ENCODE data around the gene SWT1.
A peak's percentile ranks its signal among the peaks of the same experiment; 100 is the strongest.

The SWT1 gene, protein sequence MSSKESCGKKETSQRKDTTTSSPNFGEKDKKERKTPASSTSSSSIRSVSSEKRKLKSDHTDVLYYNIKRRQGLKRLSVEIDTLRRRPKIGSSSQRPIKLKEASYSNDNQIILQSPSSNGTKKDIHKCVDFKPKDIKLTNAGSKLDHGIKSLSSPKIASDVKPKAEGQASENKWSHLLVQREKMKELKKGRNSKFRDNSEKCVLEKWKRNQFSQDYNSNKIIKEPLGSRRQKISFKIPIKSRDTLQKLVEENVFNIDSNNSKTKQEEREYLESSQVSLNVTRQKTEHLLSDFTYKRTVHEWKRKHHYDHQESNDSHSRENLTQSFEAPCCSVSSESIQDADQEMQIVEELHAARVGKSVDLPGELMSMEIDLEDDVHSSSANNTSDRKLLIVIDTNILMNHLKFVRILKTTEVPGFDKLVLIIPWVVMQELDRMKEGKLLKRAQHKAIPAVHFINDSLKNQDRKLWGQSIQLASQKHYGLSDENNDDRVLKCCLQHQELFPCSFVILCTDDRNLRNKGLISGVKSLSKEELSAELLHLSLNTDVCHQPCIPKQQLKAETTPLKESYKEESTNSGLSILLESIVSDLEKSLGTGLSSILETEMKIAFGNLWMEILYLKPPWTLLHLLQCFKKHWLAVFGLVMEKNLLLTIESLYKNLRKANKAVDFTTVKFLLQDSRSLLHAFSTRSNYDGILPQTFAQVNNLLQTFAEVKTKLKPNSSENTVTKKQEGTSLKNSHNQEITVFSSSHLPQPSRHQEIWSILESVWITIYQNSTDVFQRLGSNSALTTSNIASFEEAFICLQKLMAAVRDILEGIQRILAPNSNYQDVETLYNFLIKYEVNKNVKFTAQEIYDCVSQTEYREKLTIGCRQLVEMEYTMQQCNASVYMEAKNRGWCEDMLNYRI

GRCh38 chr1:185156854-185157598, at the start of gene SWT1, which contains the start of gene TRMT1L:
SWT1 (plus strand) TSS chr1:185157167; CDS start chr1:185160842, 3,675 bp downstream.
TRMT1L (minus strand) TSS chr1:185156953; CDS start chr1:185156712, 241 bp downstream.
- peak; percentile 95 for DNase-seq (ENCODE audit: low read depth, low spot score)

DNA sequence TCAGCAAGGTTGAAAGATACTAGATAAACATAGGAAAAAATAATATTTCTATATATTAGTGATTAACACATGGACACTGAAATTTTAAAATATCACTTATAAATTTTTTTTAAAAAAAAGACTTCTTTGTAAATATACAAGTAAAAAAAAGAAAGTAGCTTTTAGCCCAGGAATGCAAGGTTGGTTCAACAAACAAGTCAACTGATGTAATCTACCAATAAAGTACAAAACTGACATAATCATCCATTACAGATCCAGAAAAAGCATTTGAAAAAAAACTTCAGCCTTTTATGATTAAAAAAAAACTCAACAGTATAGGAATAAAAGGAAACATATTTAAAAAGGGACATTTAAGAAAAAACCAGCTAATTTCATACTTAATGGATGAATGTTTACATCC, 48.6 kb upstream of the SWT1 start:
- DNase-seq (ENCODE audit: low read depth, low spot score): no peak
- H3K27ac ChIP-seq: no peak overlapping the region

More at GRCh38 chr1:185156854-185157598, at the start of gene SWT1, which contains the start of gene TRMT1L:
- H3K27ac ChIP-seq: peak within 1 kb of the TSS; percentile 76

- DNase-seq (ENCODE audit: low read depth, low spot score): no peak
- no peak overlapping the region for H3K27ac ChIP-seq
These were observed 46.8 kb upstream of the SWT1 start for GRCh38 chr1:185110145-185110544.

GRCh38 chr1:185111873-185112272, 45.1 kb upstream of the SWT1 start:
- no peak overlapping the region for H3K27ac ChIP-seq
- no peak for DNase-seq (ENCODE audit: low read depth, low spot score)

DNA sequence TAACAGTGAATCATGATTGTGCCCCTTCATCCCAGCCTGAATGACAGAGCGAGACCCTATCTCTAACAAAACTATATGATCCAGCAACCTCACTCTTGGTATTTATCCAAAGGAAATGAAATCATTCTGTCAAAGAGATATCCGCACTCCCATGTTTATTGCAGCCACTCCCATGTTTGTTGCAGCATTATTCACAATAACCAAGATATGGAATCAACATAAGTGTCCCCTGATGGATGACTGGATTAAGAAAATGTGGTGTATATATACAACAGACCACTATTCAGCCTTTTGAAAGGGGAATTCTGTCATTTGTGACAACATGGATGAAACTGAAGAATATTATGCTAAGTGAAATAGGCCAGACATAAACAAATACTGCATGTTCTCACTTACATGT, 44.6 kb upstream of the SWT1 start:
- DNase-seq (ENCODE audit: low read depth, low spot score): no peak
- H3K27ac ChIP-seq: no peak overlapping the region

GRCh38 chr1:185129708-185130107, 27.3 kb upstream of the SWT1 start:
- H3K27ac ChIP-seq: no peak overlapping the region
- no peak for DNase-seq (ENCODE audit: low read depth, low spot score)

DNA sequence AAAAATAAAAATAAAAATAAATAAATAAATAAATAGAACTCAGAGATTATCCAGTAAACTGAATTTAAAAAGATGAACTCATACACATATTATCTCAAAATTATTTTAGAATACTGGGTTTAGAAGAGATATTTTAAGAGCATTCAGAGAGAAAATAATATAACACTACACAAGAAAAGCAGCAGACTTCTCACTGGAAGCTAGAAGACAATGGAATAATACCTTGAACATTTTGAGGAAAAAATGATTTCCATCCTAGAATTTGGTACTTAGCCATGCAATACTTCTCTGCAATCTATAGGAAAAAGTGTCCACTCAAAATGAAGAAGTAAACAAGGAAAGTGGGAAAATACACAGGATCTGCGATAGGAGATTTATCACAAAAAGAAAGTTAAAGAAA, 24.4 kb upstream of the SWT1 start:
- no peak overlapping the region for H3K27ac ChIP-seq
- DNase-seq (ENCODE audit: low read depth, low spot score): no peak

GRCh38 chr1:185137896-185138545, 18.9 kb upstream of the SWT1 start:
- H3K27ac ChIP-seq: no peak overlapping the region

GRCh38 chr1:185139246-185139645, 17.7 kb upstream of the SWT1 start:
- no peak overlapping the region for H3K27ac ChIP-seq
- no peak for DNase-seq (ENCODE audit: low read depth, low spot score)

More at GRCh38 chr1:185137896-185138545, 18.9 kb upstream of the SWT1 start:
- DNase-seq (ENCODE audit: low read depth, low spot score): no peak

- DNase-seq (ENCODE audit: low read depth, low spot score): no peak
- peak overlapping the region; percentile 13 for H3K27ac ChIP-seq
These were observed 12.7 kb upstream of the SWT1 start for GRCh38 chr1:185144233-185144632.

DNA sequence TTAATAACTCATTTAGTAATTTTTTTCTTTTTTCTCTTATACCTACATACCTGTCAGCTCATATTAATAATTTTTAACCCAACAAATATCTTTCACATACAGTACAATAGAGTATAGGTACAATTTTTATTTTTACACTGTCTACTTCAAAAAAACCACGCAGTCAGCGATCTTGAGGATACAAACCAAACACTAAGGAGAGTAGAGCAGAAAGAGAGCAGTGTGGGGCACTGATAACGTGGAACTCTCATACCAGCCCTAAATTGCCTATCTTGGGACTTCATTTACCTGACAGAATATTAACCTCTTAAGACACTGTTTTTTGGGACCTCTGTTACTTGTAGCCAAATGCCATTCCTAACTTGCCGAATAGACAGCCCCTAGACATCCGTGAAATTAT, 5.8 kb upstream of the SWT1 start:
- H3K27ac ChIP-seq: no peak overlapping the region
- no peak for DNase-seq (ENCODE audit: low read depth, low spot score)

GRCh38 chr1:185152187-185152767, 4.7 kb upstream of the SWT1 start:
- no peak overlapping the region for H3K27ac ChIP-seq
- no peak for DNase-seq (ENCODE audit: low read depth, low spot score)

GRCh38 chr1:185154912-185155513, 2.0 kb upstream of the SWT1 start:
- no peak for DNase-seq (ENCODE audit: low read depth, low spot score)
- peak overlapping the region; percentile 76 for H3K27ac ChIP-seq

DNA sequence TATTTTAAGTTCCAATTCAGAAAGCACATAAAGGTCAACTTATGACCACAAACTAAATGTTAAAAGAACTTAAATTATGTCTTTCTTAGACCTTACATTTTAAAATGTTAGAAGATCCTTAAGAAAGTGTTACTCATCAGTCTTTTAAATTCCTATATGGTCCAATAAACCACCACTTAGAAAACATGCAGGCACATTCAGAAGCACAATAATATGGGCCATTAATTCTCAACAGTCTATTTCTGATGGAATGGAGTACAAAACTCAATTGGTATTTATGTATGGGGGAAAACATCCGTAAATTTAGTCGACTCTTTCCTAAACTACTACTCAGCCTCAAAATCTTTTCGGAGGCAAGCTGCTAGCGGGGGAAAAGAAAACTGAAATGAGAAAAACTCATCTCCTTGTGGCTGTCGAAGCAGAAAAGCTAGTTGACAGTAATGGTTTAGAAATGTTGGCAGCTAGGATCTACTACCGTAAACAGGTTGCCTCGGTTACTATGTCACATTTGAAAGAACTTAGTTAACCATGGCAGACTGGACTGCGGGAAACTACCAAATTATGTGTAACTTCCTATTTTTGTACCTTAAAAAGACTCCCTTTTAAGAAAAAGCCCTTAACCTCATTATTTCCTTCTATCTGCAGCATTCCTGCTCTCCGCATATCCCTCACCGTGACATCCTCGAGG, 1.2 kb upstream of the SWT1 start:
- peak overlapping the region; percentile 76 for H3K27ac ChIP-seq
- DNase-seq (ENCODE audit: low read depth, low spot score): no peak

DNA sequence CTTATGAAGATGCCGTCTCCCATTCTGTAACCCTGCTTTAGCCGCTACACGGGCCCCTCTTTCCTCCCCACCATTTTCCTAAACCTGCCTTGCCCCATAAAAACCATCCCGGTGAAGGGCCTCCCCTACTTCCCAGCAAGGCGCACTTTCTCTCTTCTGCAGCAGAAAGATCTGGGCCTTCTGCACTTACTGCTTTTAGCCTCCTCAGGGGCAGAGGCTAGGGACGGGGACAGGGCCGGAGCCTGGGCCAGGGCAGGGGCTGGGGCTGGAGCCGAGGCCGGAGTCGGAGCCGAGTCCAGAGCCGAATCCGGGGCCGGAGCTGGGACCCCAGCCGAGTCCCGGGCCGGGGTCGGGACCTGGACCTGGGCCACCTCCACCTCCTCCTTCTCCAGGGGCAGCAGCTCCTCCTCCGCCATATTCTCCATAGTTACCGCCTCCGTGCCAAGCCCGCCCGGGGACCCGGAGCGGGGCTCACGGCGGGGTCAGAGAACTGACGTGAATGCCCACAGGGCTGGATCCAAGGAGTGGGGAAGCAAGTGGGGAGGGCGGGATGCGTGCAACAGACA, 596 bp upstream of the SWT1 start:
- no peak for DNase-seq (ENCODE audit: low read depth, low spot score)
- peak overlapping the region; percentile 76 for H3K27ac ChIP-seq

DNA sequence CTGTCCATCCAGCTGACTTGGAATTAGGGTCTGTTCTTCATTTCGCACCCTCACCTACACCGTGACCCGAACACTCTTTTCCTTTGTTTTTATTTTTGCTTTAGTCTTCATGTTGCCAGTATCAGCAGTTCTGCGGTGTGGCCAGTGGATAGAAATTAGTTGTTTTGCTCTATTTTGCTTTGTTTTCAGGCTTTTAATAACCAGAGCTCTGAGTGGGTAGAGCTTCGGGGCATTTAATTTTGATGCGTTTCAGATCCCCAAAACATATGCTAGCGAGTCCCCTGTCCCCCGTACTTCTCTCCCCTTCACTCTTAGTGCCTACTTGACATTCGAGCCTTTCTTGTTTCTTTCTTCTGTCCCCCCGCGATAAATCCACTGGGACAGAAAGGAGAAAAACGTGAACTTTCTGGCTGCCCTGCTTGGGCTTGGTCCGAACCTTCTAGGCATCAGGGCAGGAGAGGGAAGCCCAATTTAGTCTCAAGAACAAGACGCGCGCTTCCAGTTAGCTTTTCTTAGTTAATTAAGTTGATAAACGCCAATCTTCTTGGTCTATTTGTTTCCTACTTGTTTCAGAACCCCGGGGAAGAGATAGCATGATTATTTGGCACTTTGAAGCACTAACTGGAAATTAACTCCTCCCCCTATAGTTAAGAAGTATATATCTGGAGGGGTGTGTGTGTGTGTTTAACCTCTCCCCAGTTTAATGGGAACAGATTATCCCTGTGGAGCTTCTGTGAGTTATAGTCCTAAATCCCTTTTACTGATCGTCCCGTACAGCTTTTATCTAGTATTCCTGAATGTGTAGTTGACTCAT, 839 bp downstream of the SWT1 start:
- no peak for DNase-seq (ENCODE audit: low read depth, low spot score)

GRCh38 chr1:185158800-185159199, 1.8 kb downstream of the SWT1 start:
- H3K27ac ChIP-seq: no peak overlapping the region
- DNase-seq (ENCODE audit: low read depth, low spot score): no peak

More for the DNA sequence above, 839 bp downstream of the SWT1 start:
- H3K27ac ChIP-seq: peak overlapping the region; percentile 76
